Activated naive CD4-positive, alpha-beta T cell treated with anti-CD3 and anti-CD28 coated beads, Interleukin-2, amount 50 U/mL, for 16 hours (primary cell): ENCODE data around the gene SRRT.
A peak's percentile ranks its signal among the peaks of the same experiment; 100 is the strongest.

Source experiments
- DNase-seq: peaks from one replicate; pipeline ENCODE4 v3.0.0-alpha.2; 2020

Gene SRRT

DNA sequence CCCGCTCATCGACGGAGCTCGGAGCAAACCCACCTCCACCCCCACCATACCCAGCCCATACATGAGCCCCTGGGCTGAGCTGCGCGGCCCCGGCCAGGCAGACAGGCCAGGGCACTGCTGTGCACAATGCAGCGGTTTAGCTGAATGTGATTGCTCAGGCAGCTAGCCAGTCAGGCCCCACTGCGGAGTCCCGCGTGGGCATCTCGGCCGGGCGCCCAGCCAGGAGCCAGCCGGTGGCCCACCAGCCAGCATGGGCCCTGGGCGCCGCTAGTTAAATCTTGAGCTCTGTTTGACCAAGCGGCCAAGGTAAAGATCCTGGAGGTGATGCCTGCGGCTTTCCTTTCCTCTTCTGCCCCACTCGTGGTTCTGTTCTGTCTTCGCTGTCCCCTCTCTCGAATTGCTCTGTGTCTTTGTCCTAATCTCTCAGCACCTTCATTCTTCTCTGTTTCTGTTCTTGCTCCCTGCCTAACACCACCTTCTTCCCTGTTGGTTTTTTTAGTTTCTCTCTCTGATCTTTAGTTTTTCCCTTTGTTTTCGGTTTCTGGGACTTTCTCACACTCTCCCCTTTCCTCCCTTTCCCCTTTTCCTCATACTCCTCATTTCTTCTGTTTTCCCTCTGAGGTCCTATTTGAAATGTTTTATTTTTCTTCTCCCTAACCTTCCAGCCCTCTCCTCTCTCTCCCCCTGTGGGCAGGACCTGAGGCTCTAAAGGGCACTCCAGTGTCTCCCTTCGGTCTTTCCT is 8.1 kb downstream of the SRRT start:
- DNase-seq: no peak

- DNase-seq: no peak
These were observed 10.0 kb downstream of the SRRT start for GRCh38 chr7:100884736-100885439.

- no peak for DNase-seq
These were observed 10.7 kb downstream of the SRRT start for GRCh38 chr7:100885440-100886141.

DNA sequence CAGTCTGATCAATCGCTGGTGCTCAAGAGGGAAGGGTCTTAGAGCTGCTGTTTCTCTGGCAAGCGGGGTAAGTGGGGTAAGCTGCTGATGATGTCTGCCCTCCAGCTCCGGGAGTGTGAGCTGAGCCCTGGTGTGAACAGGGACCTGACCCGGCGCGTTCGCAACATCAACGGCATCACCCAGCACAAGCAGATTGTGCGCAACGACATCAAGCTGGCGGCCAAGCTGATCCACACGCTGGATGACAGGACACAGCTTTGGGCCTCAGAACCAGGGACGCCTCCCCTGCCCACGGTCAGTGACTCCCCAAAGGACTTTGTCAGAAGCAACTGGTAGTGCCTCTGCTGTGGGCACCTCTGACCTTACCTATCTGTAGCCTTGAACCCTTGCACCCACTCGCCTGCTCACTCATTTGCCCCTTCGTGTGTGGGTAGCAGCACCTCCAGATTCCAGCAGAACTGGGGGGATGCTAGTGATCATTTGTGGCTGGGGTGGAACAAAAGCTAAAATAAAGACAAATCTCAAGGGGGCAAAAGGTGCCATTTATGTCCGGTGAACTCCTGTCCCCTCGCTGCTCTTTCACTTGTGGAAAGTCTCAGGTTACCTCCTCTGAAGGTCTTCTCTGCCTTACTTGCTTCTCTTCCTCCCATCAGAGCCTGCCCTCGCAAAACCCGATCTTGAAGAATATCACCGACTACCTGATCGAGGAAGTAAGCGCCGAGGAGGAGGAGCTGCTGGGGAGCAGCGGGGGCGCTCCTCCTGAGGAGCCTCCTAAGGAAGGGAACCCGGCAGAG is 11.4 kb downstream of the SRRT start:
- no peak for DNase-seq

GRCh38 chr7:100886936-100887515 is 12.1 kb downstream of the SRRT start:
- DNase-seq: no peak

DNA sequence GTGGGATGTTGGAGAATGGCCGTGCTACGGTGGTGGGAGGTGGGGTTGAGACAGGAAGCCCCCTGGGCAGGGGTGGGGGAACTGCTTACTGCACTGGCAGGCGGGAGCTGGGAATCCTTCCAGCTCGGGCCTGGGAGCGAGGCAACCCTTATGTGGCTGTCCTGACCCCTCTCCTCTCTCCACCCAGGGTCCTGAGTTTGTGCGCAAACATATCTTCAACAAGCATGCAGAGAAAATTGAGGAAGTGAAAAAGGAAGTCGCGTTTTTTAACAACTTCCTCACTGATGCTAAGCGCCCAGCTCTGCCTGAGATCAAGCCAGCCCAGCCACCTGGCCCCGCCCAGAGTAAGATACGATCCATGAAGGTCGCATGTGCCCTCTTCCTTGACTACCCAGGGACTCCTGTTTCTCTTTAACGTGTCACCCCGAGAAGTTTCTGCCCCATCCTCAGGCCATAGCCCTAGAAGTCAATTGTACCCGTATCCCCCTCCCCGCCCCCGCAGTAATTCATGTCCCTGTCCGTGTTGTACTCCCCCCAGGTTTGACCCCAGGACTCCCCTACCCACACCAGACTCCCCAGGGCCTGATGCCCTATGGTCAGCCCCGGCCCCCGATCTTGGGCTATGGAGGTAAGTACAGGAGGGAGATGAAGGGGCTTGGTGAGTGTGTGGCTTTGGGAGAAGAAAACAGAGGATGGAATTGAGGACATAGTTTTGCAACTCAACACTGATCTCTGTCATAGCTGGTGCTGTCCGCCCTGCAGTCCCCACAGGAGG is 12.8 kb downstream of the SRRT start:
- DNase-seq: peak; percentile 45

DNA sequence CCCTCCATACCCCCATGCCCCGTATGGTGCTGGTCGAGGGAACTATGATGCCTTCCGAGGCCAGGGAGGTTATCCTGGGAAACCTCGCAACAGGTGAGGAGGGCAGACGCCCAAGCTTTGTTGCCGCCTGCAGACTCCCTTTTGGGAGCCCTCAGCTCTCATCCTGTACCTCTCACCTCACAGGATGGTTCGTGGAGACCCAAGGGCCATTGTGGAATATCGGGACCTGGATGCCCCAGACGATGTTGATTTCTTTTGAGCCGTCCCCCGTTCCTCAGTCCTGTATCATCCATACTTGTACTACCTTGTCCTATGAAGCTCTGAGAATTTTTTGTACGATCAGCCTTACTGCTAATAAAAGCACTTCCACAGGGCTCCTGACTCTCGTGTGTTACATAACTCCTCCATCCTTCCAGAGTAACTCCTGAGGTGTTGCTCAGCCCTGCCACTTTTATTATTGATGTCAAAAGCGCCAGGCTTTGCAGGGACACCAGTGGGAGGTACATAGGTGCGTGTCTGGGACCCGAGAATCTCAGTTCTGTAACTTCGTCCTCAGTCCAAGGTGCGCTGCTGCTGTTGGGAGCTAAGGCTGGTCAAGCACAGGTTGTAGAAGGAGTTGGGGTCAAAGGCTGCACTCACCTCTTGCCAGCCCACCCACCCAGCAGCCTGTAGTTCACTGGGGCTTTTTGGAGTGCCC is 13.5 kb downstream of the SRRT start:
- DNase-seq: no peak

DNA sequence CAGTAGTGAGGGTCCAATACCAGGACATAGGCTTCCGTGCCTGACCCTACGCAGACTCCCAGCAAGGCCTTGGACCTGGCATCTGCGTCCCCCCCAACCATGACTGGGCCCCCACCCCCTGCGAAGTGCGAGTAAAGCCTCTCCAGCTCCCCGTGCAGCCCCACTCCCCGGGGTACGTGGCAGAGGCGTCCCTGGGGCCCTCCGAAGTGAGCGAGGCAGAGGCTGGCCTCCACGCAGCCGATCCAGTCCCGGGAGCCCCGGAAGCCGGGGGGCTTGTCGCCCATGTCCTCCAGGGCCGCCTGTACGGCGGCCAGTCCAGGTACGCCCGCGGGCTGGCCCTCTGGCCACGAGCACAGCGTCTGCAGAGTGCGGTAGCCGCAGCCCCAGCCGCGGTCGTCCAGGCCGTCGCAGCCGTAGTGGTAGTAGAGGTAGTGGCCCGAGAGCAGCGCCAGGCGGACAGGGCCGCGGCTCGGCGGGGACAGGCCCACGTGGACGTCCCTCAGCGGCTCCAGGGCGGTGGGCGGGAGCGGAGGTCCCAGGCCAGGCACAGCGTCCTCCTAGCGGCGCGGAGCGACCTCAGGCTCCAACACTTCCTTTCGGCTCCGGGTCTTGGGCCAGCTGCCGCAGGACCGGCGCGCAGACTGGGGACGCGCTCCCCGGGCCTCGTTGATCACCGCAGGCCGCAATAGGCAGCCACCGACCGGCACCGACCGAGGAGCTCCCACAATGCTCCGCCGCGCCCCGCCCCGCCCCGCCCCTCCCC is 14.3 kb downstream of the SRRT start, which contains the start of gene UFSP1:
UFSP1 (minus strand) TSS at position 728 of the 763 bp plus-strand sequence; CDS start at position 284, 444 bp downstream.
- no peak for DNase-seq

DNA sequence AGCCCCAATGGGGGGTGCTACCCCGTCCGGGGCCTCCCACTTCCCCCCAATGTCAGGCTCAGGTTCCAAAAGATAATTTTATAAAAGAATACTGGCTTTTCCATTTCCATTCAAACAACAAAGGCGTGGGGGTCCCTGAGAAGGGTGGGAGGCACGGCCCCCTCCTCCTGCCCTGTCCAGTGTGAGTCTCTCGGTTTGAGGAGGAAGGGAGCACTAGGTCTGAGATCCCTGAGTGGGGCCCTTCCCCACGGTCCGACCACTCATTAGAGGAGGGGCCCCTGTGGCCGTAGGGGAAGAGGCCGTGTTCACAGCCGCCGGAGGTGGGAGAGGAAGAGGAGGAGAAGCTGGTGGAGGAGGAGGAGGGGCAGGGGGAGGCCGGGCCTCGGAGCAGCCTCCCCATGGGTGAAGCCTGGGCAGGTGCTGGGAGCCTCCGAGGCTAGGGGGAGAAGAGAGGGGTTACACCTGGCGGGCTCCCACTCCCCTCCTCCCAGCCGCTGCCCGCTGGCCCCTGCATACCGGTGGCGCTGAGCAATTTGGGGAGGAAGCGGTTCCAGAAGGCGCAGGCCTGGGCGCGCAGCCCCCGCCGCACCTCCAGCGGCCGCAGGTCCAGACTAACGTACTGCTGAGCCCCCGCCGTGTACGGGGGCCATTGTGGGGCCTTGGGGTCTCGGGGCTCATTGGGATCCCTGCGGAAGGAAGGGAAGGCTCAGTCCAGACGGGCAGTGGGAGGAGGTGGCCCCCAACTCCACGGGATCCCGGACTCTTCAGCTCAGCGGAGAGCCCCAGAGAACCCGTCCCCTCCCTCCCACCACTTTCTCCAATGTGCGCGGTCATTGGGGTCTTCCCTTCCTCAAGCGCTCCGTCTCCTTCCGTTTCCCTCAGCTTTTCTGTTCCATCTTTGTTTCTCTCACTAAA is 16.0 kb downstream of the SRRT start:
- no peak for DNase-seq

DNA sequence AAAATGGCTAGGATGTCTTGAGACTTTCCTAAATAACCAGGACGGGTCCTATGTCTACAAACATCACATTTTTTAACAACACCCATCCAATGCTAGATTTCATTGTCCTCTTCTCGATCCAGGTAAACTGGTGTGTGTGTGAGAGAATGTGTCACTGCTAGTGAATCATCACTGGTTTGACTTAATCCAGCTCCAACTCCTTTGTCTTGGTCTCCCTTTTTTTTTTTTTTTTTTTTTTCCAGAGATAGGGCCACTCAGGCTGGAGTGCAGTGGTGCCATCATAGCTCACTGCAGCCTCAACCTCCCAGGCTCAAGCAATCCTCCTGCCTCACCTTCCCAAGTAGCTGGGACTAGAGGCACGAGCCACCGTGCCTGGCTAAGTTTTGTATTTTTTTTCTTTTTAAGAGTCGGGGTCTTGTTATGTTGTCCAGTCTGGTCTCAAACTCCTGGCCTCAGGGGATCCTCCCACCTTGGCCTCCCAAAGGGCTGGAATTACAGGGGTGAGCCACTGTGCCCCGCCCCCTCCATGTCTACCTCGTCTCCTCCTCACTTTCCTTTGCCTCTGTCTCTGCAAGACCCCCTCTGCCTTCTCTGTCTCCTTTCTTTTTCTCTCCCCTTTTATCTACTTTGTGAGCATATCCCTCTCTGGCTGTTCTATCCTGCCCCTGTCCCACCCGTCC is 16.8 kb downstream of the SRRT start:
- DNase-seq: no peak

- no peak for DNase-seq
These were observed 17.7 kb downstream of the SRRT start for GRCh38 chr7:100892364-100893317.

DNA sequence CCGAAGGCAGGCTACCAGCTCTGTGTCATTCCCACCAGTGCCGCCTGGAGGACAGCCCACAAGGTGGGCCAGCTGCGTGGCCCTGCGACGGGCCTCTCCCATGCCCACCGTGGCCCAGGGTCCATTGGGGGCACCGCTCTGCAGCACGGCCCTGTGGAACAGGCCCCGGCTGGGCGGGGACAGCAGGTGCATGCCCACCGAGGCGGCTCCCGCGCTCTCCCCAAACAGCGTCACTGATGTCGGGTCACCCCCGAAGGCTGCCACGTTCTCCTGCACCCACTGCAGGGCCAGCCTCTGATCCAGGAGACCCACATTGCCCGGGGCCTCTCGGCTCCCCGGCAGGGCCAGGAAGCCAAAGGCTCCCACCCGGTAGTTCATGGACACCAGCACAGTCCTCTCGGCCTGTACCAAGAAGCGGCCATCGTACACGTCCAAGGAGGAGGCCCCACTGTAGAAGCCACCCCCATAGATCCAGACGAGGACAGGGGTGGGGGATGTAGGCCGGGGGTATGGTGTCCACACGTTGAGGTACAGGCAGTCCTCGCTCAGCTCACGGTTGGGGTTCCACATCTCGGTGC is 18.5 kb downstream of the SRRT start:
- no peak for DNase-seq

- no peak for DNase-seq
These were observed 19.2 kb downstream of the SRRT start for GRCh38 chr7:100893910-100894721.

GRCh38 chr7:100894860-100895700 is 20.2 kb downstream of the SRRT start:
- DNase-seq: peak; percentile 63

DNA sequence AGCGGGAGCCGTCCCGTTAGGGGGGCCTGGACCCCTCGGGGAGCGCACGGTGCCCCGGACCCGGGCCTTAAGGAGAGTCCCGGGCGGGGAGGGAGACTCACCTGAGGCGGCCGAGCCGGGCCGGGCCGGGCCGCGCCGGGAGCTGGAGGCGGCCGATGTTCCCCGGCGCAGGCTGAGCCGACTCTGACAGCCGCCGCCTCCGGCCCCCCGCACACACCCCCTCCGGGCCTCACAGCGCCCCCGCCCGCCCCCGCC is 20.7 kb downstream of the SRRT start, which contains the start of gene ACHE:
ACHE (minus strand) TSS at position 188 of the 255 bp plus-strand sequence. CDS start 1,656 bp downstream, outside the sequence.
- no peak for DNase-seq
